Activated T-helper 1 cell treated with anti-CD3 and anti-CD28 coated beads, Interleukin-12 subunit alpha, Interleukin-12 subunit beta, Interleukin-2, Interleukin-4 antibody, amounts not matched to agents 30 ng/mL and 10 ng/mL and 1 ng/mL, durations not matched to agents 14 hours and 24 hours and 36 hours (primary cell): ENCODE results near the gene FBXW2. TPM values are rescaled to one million over a fixed set of nuclear protein-coding genes. Genes with fewer than 3 reads are reported as not detected.

Experiments
- total RNA-seq: library from RNA; stranded (reverse); gene quantifications from 2 replicates; pipeline ENCODE4 v1.2.3, GENCODE V29; 2022

Gene FBXW2
- total RNA-seq, 1 donor from 2014 or later = 82.2 TPM

Other genes starting within 250 kb of the FBXW2 start
- 60.3 and 66.7 TPM in 2 replicates for gene CDK5RAP2, start 213.2 kb downstream of the FBXW2 start, total RNA-seq
- gene MEGF9, start 78.9 kb downstream of the FBXW2 start, total RNA-seq = 5.4 and 5.9 TPM in 2 replicates
- 57.7 and 59.2 TPM in 2 replicates for gene PSMD5, start 49.5 kb upstream of the FBXW2 start, total RNA-seq
- 134 and 142 TPM in 2 replicates for gene PHF19, start 83.8 kb upstream of the FBXW2 start, total RNA-seq
- gene TRAF1, start 133.4 kb upstream of the FBXW2 start, total RNA-seq = 136 and 138 TPM in 2 replicates